Naive B cell (primary cell): ENCODE results near the gene PI4KA. TPM values are rescaled to one million over a fixed set of nuclear protein-coding genes. Genes with fewer than 3 reads are reported as not detected.
"Not testable (repeated sequence)": the region's sequence is repeated elsewhere in the genome, so short reads cannot be mapped to it uniquely, and the experiment has no call there.

ENCODE experiments used
- ATAC-seq, 2 donors: fragments of 150-1000 bp; cut with Tn5 transposase; 2 replicates each; pipeline ENCODE4 v1.10.0; 2021; ENCODE audit warnings: low read depth in 2 of 2, mild to moderate bottlenecking in 2 of 2, moderate library complexity in 2 of 2
- DNase-seq: peaks from one replicate; pipeline ENCODE4 v3.0.0; 2022
- H3K27ac Mint-ChIP-seq, 6 donors: one replicate each; pipeline ENCODE4 v1.8.0; 2020 to 2022; ENCODE audit warnings: mild to moderate bottlenecking in 6 of 6, mixed read lengths in 6 of 6, moderate library complexity in 5 of 6, inconsistent platforms in 2 of 6
- H3K27me3 Mint-ChIP-seq, 3 donors: one replicate each; pipeline ENCODE4 v1.8.0; 2021 to 2022; ENCODE audit warnings: mixed read lengths in 3 of 3, mild to moderate bottlenecking in 1 of 3
- H3K36me3 Mint-ChIP-seq, 2 donors: one replicate each; pipeline ENCODE4 v1.8.0; 2020 to 2022; ENCODE audit warnings: mixed read lengths in 2 of 2, inconsistent platforms in 1 of 2, mild to moderate bottlenecking in 1 of 2
- H3K4me1 Mint-ChIP-seq, 3 donors: one replicate each; pipeline ENCODE4 v1.8.0; 2020 to 2022; ENCODE audit warnings: mixed read lengths in 3 of 3, inconsistent platforms in 1 of 3, mild to moderate bottlenecking in 1 of 3, moderate library complexity in 1 of 3
- H3K4me3 Mint-ChIP-seq, 8 donors: one replicate each; pipeline ENCODE4 v1.8.0; 2020 to 2022; ENCODE audit warnings: mild to moderate bottlenecking in 8 of 8, mixed read lengths in 8 of 8, moderate library complexity in 8 of 8, inconsistent platforms in 2 of 8
- H3K9me3 Mint-ChIP-seq, 7 donors: one replicate each; pipeline ENCODE4 v1.8.0; 2020 to 2022; ENCODE audit warnings: mixed read lengths in 7 of 7, mild to moderate bottlenecking in 5 of 7, inconsistent platforms in 2 of 7, moderate library complexity in 1 of 7
- polyA plus RNA-seq, 6 donors: library from polyadenylated mRNA; unstranded; fragments of 300-500 nt; fragmentation: Illumina TruSeq; gene quantifications; one replicate each; pipeline ENCODE4 v1.2.3, GENCODE V29; 2021; ENCODE audit warnings: low read depth in 6 of 6

Gene PI4KA
- polyA plus RNA-seq, 6 donors from 2014 or later = 25.6 to 68.3 (median 39.3) TPM

- H3K27ac Mint-ChIP-seq, H3K4me3 Mint-ChIP-seq, H3K4me1 Mint-ChIP-seq, H3K36me3 Mint-ChIP-seq, ATAC-seq, DNase-seq: not testable (repeated sequence)
- Mint-ChIP-seq H3K9me3 (peaks cover 3 to 15% (median 10%) of the 10 kb centered on the region in 7 donors), H3K27me3 (peaks cover 7 to 44% (median 23%) of the 10 kb centered on the region in 3 donors)
These were observed 190.4 kb downstream of the PI4KA start for GRCh38 chr22:20668226-20668625.

- peaks cover 7 to 22% (median 16%) of the 10 kb centered on the region in 7 donors for H3K9me3 Mint-ChIP-seq
- ATAC-seq, H3K4me3 Mint-ChIP-seq: not testable (repeated sequence)
These were observed 191.1 kb downstream of the PI4KA start for GRCh38 chr22:20667548-20667947.

GRCh38 chr22:20666560-20666959 lies 192.1 kb downstream of the PI4KA start:
- no peak for ATAC-seq
- no peak overlapping the region for H3K4me3 Mint-ChIP-seq
- H3K36me3 Mint-ChIP-seq = peaks cover 9 to 13% of the 10 kb centered on the region in 2 donors
- DNase-seq = no peak
- peaks cover 7 to 24% (median 17%) of the 10 kb centered on the region in 7 donors for H3K9me3 Mint-ChIP-seq
- peaks cover 8 to 54% (median 29%) of the 10 kb centered on the region in 3 donors for H3K27me3 Mint-ChIP-seq
- no peaks in the 10 kb centered on the region for H3K4me1 Mint-ChIP-seq
- H3K27ac Mint-ChIP-seq = no peak overlapping the region

More at GRCh38 chr22:20667548-20667947, 191.1 kb downstream of the PI4KA start:
- H3K27me3 Mint-ChIP-seq = peaks cover 7 to 49% (median 28%) of the 10 kb centered on the region in 3 donors
- H3K36me3 Mint-ChIP-seq = peaks cover 9 to 13% of the 10 kb centered on the region in 2 donors
- not testable (repeated sequence) for H3K4me1 Mint-ChIP-seq, H3K27ac Mint-ChIP-seq, DNase-seq

- Mint-ChIP-seq H3K9me3 (peaks cover 7 to 24% (median 17%) of the 10 kb centered on the region in 7 donors), H3K36me3 (peaks cover 9 to 13% of the 10 kb centered on the region in 2 donors), H3K4me1 (no peaks in the 10 kb centered on the region), H3K4me3 (no peak overlapping the region), H3K27ac (no peak overlapping the region), H3K27me3 (peaks cover 14 to 55% (median 21%) of the 10 kb centered on the region in 3 donors)
- ATAC-seq (no peak), DNase-seq (no peak)
These were observed 194.0 kb downstream of the PI4KA start for GRCh38 chr22:20664594-20664959.

- H3K27ac Mint-ChIP-seq = no peak overlapping the region
- H3K36me3 Mint-ChIP-seq = peaks cover 9 to 13% of the 10 kb centered on the region in 2 donors
- H3K9me3 Mint-ChIP-seq = peaks cover 7 to 24% (median 17%) of the 10 kb centered on the region in 7 donors
- DNase-seq = no peak
- no peaks in the 10 kb centered on the region for H3K4me1 Mint-ChIP-seq
- no peak for ATAC-seq
- peaks cover 14 to 51% (median 21%) of the 10 kb centered on the region in 3 donors for H3K27me3 Mint-ChIP-seq
- no peak overlapping the region for H3K4me3 Mint-ChIP-seq
These were observed 194.5 kb downstream of the PI4KA start for GRCh38 chr22:20663941-20664593.

GRCh38 chr22:20663137-20663828 lies 195.3 kb downstream of the PI4KA start:
- ATAC-seq = no peak
- peaks cover 14 to 51% (median 26%) of the 10 kb centered on the region in 3 donors for H3K27me3 Mint-ChIP-seq
- no peaks in the 10 kb centered on the region for H3K4me1 Mint-ChIP-seq
- peaks cover 7 to 24% (median 17%) of the 10 kb centered on the region in 7 donors for H3K9me3 Mint-ChIP-seq
- H3K27ac Mint-ChIP-seq = no peak overlapping the region
- H3K4me3 Mint-ChIP-seq = no peak overlapping the region
- H3K36me3 Mint-ChIP-seq = peaks cover 9 to 13% of the 10 kb centered on the region in 2 donors
- no peak for DNase-seq

- not testable (repeated sequence) for ATAC-seq, DNase-seq, H3K4me3 Mint-ChIP-seq, H3K4me1 Mint-ChIP-seq, H3K27ac Mint-ChIP-seq
- Mint-ChIP-seq H3K9me3 (peaks cover 7 to 24% (median 17%) of the 10 kb centered on the region in 7 donors), H3K27me3 (peaks cover 14 to 58% (median 33%) of the 10 kb centered on the region in 3 donors), H3K36me3 (peaks cover 9 to 13% of the 10 kb centered on the region in 2 donors)
These were observed 196.0 kb downstream of the PI4KA start for GRCh38 chr22:20662524-20663036.

- peaks cover 9 to 13% of the 10 kb centered on the region in 2 donors for H3K36me3 Mint-ChIP-seq
- no peak for DNase-seq
- H3K4me3 Mint-ChIP-seq = no peak overlapping the region
- H3K9me3 Mint-ChIP-seq = peaks cover 7 to 24% (median 17%) of the 10 kb centered on the region in 7 donors
- no peaks in the 10 kb centered on the region for H3K4me1 Mint-ChIP-seq
- no peak for ATAC-seq
- H3K27me3 Mint-ChIP-seq = peaks cover 14 to 65% (median 44%) of the 10 kb centered on the region in 3 donors
- no peak overlapping the region for H3K27ac Mint-ChIP-seq
These were observed 197.1 kb downstream of the PI4KA start for GRCh38 chr22:20661473-20661872.

GRCh38 chr22:20660441-20661054 lies 198.1 kb downstream of the PI4KA start:
- H3K9me3 Mint-ChIP-seq = peaks cover 7 to 24% (median 17%) of the 10 kb centered on the region in 7 donors
- peaks cover 9 to 13% of the 10 kb centered on the region in 2 donors for H3K36me3 Mint-ChIP-seq
- H3K27ac Mint-ChIP-seq = no peak overlapping the region
- no peak overlapping the region for H3K4me3 Mint-ChIP-seq
- no peaks in the 10 kb centered on the region for H3K4me1 Mint-ChIP-seq
- ATAC-seq (no peak), DNase-seq (no peak)
- H3K27me3 Mint-ChIP-seq = peaks cover 14 to 58% (median 44%) of the 10 kb centered on the region in 3 donors

GRCh38 chr22:20659920-20660319 lies 198.7 kb downstream of the PI4KA start:
- no peak for ATAC-seq
- Mint-ChIP-seq H3K36me3 (peaks cover 9 to 13% of the 10 kb centered on the region in 2 donors), H3K27ac (no peak overlapping the region), H3K4me1 (no peaks in the 10 kb centered on the region), H3K4me3 (no peak overlapping the region), H3K9me3 (peaks cover 7 to 24% (median 17%) of the 10 kb centered on the region in 7 donors), H3K27me3 (peaks cover 14 to 58% (median 42%) of the 10 kb centered on the region in 3 donors)
- no peak for DNase-seq

- Mint-ChIP-seq H3K27me3 (peaks cover 10 to 52% (median 36%) of the 10 kb centered on the region in 3 donors), H3K4me1 (no peaks in the 10 kb centered on the region), H3K36me3 (peaks cover 9 to 13% of the 10 kb centered on the region in 2 donors), H3K4me3 (no peak overlapping the region), H3K9me3 (peaks cover 7 to 18% (median 12%) of the 10 kb centered on the region in 7 donors), H3K27ac (no peak overlapping the region)
- no peak for DNase-seq
- no peak for ATAC-seq
These were observed 199.4 kb downstream of the PI4KA start for GRCh38 chr22:20659258-20659657.

- no peak for DNase-seq
- no peak for ATAC-seq
- peaks cover 8 to 9% of the 10 kb centered on the region in 2 donors for H3K36me3 Mint-ChIP-seq
- no peak overlapping the region for H3K27ac Mint-ChIP-seq
- peaks cover 6 to 13% (median 11%) of the 10 kb centered on the region in 7 donors for H3K9me3 Mint-ChIP-seq
- H3K4me3 Mint-ChIP-seq = no peak overlapping the region
- H3K27me3 Mint-ChIP-seq = peaks cover 10 to 46% (median 34%) of the 10 kb centered on the region in 3 donors
- H3K4me1 Mint-ChIP-seq = no peaks in the 10 kb centered on the region
These were observed 200.0 kb downstream of the PI4KA start for GRCh38 chr22:20658433-20659222.
